22Rv1 (cell line): ENCODE data around the gene ARHGEF28.

Source experiments
- ZFX ChIP-seq: fragments of 450-650 bp; IDR thresholded peaks from 2 replicates; pipeline ENCODE4 v1.6.1; 2017; ENCODE audit warnings: antibody characterized with exemption, borderline replicate concordance
- TF ChIP-seq, protein P1 (sequence below): fragments of 450-650 bp; IDR thresholded peaks from 2 replicates; pipeline ENCODE4 v1.5.1; 2017; ENCODE audit warnings: mild to moderate bottlenecking

- TF ChIP-seq, protein P1, sequence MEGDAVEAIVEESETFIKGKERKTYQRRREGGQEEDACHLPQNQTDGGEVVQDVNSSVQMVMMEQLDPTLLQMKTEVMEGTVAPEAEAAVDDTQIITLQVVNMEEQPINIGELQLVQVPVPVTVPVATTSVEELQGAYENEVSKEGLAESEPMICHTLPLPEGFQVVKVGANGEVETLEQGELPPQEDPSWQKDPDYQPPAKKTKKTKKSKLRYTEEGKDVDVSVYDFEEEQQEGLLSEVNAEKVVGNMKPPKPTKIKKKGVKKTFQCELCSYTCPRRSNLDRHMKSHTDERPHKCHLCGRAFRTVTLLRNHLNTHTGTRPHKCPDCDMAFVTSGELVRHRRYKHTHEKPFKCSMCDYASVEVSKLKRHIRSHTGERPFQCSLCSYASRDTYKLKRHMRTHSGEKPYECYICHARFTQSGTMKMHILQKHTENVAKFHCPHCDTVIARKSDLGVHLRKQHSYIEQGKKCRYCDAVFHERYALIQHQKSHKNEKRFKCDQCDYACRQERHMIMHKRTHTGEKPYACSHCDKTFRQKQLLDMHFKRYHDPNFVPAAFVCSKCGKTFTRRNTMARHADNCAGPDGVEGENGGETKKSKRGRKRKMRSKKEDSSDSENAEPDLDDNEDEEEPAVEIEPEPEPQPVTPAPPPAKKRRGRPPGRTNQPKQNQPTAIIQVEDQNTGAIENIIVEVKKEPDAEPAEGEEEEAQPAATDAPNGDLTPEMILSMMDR, result no peak
- no peak for TF ChIP-seq ZFX
Measured at GRCh38 chr5:73702534-73702933, 76.5 kb downstream of the ARHGEF28 start.
